Fibroblast of lung (primary cell): Measurements from ENCODE around the gene CFAP70. TPM values are rescaled to one million over a fixed set of nuclear protein-coding genes. Genes with fewer than 3 reads are reported as not detected.

Source experiments
- DNase-seq, 2 donors: peaks; one replicate each; pipeline versions ENCODE4 v3.0.0 to v3.0.0-alpha.2; 2010; ENCODE audit warnings: low read depth in 2 of 2
- H2AFZ ChIP-seq: 2 replicates; pipeline ENCODE4 v1.5.1; 2012; ENCODE audit warnings: low read length, control low read depth, inconsistent platforms
- H3K27ac ChIP-seq: 2 replicates; pipeline ENCODE4 v1.5.1; 2011; ENCODE audit warnings: low read length, control low read depth; ENCODE audit not compliant: insufficient read depth
- H3K27me3 ChIP-seq: 2 replicates; pipeline ENCODE4 v1.5.1; 2011; ENCODE audit warnings: mild to moderate bottlenecking, low read length; ENCODE audit not compliant: control insufficient read depth, insufficient read depth
- H3K36me3 ChIP-seq: 2 replicates; pipeline ENCODE4 v1.5.1; 2011; ENCODE audit warnings: low read length; ENCODE audit not compliant: control insufficient read depth, insufficient read depth
- H3K4me1 ChIP-seq: 2 replicates; pipeline ENCODE4 v1.5.1; 2011; ENCODE audit warnings: low read length; ENCODE audit not compliant: control insufficient read depth, insufficient read depth; ENCODE audit errors: extremely low read depth
- H3K4me2 ChIP-seq: 2 replicates; pipeline ENCODE4 v1.5.1; 2011; ENCODE audit warnings: low read length, control low read depth; ENCODE audit not compliant: insufficient read depth; ENCODE audit errors: extremely low read depth
- H3K4me3 ChIP-seq, 4 experiments: fragments of 200-600 bp in 1 of 4; sonication (generic) in 1 of 4; replicated peaks in 1 of 4; 2 replicates each; pipeline ENCODE4 v1.5.1; 2011 to 2016; ENCODE audit warnings: low read length in 4 of 4, low read depth in 3 of 4, mild to moderate bottlenecking in 3 of 4, control low read depth in 2 of 4, inconsistent platforms in 1 of 4, mixed read lengths in 1 of 4; ENCODE audit not compliant: insufficient read depth in 1 of 4; ENCODE audit errors: control extremely low read depth in 1 of 4
- H3K79me2 ChIP-seq: 2 replicates; pipeline ENCODE4 v1.5.1; 2012; ENCODE audit warnings: mild to moderate bottlenecking, low read length, inconsistent platforms; ENCODE audit not compliant: control insufficient read depth, insufficient read depth
- H3K9ac ChIP-seq: 2 replicates; pipeline ENCODE4 v1.5.1; 2011; ENCODE audit warnings: mild to moderate bottlenecking, low read length, control low read depth; ENCODE audit not compliant: insufficient read depth
- H3K9me3 ChIP-seq: 2 replicates; pipeline ENCODE4 v1.5.1; 2012; ENCODE audit warnings: low read depth, low read length; ENCODE audit not compliant: control insufficient read depth, insufficient read depth
- H4K20me1 ChIP-seq: 2 replicates; pipeline ENCODE4 v1.5.1; 2011; ENCODE audit warnings: low read length; ENCODE audit not compliant: control insufficient read depth, insufficient read depth; ENCODE audit errors: extremely low read depth
- CTCF ChIP-seq, 2 donors: IDR thresholded peaks in 1 of 2; conservative IDR thresholded peaks in 1 of 2; 1 replicate in 1 of 2; 2 replicates in 1 of 2; pipeline ENCODE4 v1.5.1; 2011 to 2012; ENCODE audit warnings: low read length in 2 of 2, control low read depth in 1 of 2, inconsistent platforms in 1 of 2, low read depth in 1 of 2, mild to moderate bottlenecking in 1 of 2
- EZH2 ChIP-seq: IDR thresholded peaks from 2 replicates; pipeline ENCODE4 v1.5.1; 2012; ENCODE audit warnings: low read length, control low read depth, mild to moderate bottlenecking; ENCODE audit errors: missing control alignments
- polyA plus RNA-seq, 2 donors: library from polyadenylated mRNA; depleted of rRNA in 1 of 2; stranded (reverse) in 1 of 2; unstranded in 1 of 2; fragments of >200 nt; gene quantifications; 2 replicates each; pipeline ENCODE4 v1.2.1, GENCODE V29; 2011 to 2012; ENCODE audit warnings: missing spikeins in 1 of 2
- total RNA-seq: library from RNA; depleted of rRNA; stranded (reverse); fragments of >200 nt; gene quantifications from 2 replicates; pipeline ENCODE4 v1.2.1, GENCODE V29; 2014

Gene CFAP70
- total and polyA plus RNA-seq, 2 donors (not counting 1 experiment from before 2014, with no cell fraction given) = 0.19 to 1.3 TPM

GRCh38 chr10:73339436-73339835 lies 19.2 kb downstream of the CFAP70 start:
- DNase-seq = no peak
- Histone ChIP-seq H3K36me3 (no peaks in the 10 kb centered on the region), H3K27me3 (no peaks in the 10 kb centered on the region), H4K20me1 (no peaks in the 10 kb centered on the region), H3K9ac (no peak overlapping the region), H3K4me1 (no peaks in the 10 kb centered on the region), H3K4me2 (no peak overlapping the region), H3K79me2 (no peaks in the 10 kb centered on the region), H3K9me3 (no peaks in the 10 kb centered on the region), H3K4me3 (no peak overlapping the region), H3K27ac (no peak overlapping the region), H2AFZ (no peak overlapping the region)
- TF ChIP-seq EZH2 = no peak
- no peak for TF ChIP-seq CTCF (conservative IDR thresholded peaks at IDR 0.05 in 1 of 2, IDR thresholded peaks at IDR 0.05 in 1 of 2; ENCODE audit: low read depth in 1 of 2, low read length in 2 of 2)

- Histone ChIP-seq H3K27me3 (no peaks in the 10 kb centered on the region), H2AFZ (no peak overlapping the region), H3K4me2 (no peak overlapping the region), H3K36me3 (no peaks in the 10 kb centered on the region), H3K9me3 (no peaks in the 10 kb centered on the region), H3K4me3 (no peak overlapping the region), H3K79me2 (no peaks in the 10 kb centered on the region), H3K4me1 (no peaks in the 10 kb centered on the region), H3K9ac (no peak overlapping the region), H4K20me1 (no peaks in the 10 kb centered on the region), H3K27ac (no peak overlapping the region)
- TF ChIP-seq CTCF (conservative IDR thresholded peaks at IDR 0.05 in 1 of 2, IDR thresholded peaks at IDR 0.05 in 1 of 2; ENCODE audit: low read depth in 1 of 2, low read length in 2 of 2) (no peak), EZH2 (no peak)
- DNase-seq = no peak
These were observed 19.8 kb downstream of the CFAP70 start for GRCh38 chr10:73338801-73339368.

GRCh38 chr10:73333202-73333601 lies 25.5 kb downstream of the CFAP70 start:
- TF ChIP-seq EZH2 = no peak
- no peak for TF ChIP-seq CTCF (conservative IDR thresholded peaks at IDR 0.05 in 1 of 2, IDR thresholded peaks at IDR 0.05 in 1 of 2; ENCODE audit: low read depth in 1 of 2, low read length in 2 of 2)
- Histone ChIP-seq H3K9me3 (no peaks in the 10 kb centered on the region), H3K9ac (no peak overlapping the region), H3K79me2 (no peaks in the 10 kb centered on the region), H3K4me2 (no peak overlapping the region), H3K27ac (no peak overlapping the region), H3K36me3 (no peaks in the 10 kb centered on the region), H2AFZ (no peak overlapping the region), H4K20me1 (no peaks in the 10 kb centered on the region), H3K27me3 (no peaks in the 10 kb centered on the region), H3K4me1 (no peaks in the 10 kb centered on the region), H3K4me3 (no peak overlapping the region)
- DNase-seq = no peak
